Left lung (tissue), 10 donors: ENCODE results near the gene CCDC6. TPM values are rescaled to one million over a fixed set of nuclear protein-coding genes. Genes with fewer than 3 reads are reported as not detected.
A peak's percentile ranks its signal among the peaks of the same experiment; 100 is the strongest.

Experiments used
- ATAC-seq: fragments of 200-7000 bp; cut with Tn5 transposase; one replicate; pipeline ENCODE4 v1.9.1; 2020; ENCODE audit warnings: moderate library complexity
- DNase-seq, 4 donors: peaks; one replicate each; pipeline ENCODE4 v3.0.0-alpha.2; 2013 to 2020
- H3K27ac ChIP-seq, 2 donors: fragments of 200-600 bp; sonication (generic) in 1 of 2; one replicate each; pipeline versions ENCODE4 v1.5.0 to v1.8.0; 2020 to 2021
- H3K27me3 ChIP-seq, 2 donors: fragments of 200-600 bp; sonication (generic) in 1 of 2; one replicate each; pipeline versions ENCODE4 v1.5.0 to v1.8.0; 2020 to 2021
- H3K36me3 ChIP-seq, 2 donors: fragments of 200-600 bp; sonication (generic) in 1 of 2; one replicate each; pipeline versions ENCODE4 v1.5.0 to v1.8.0; 2020 to 2021
- H3K4me1 ChIP-seq, 2 donors: fragments of 200-600 bp; one replicate each; pipeline ENCODE4 v1.8.0; 2021
- H3K4me3 ChIP-seq, 2 donors: fragments of 200-600 bp; sonication (generic) in 1 of 2; one replicate each; pipeline versions ENCODE4 v1.5.0 to v1.8.0; 2020 to 2021; ENCODE audit warnings: mild to moderate bottlenecking in 1 of 2
- H3K9me3 ChIP-seq, 2 donors: fragments of 200-600 bp; sonication (generic) in 1 of 2; one replicate each; pipeline versions ENCODE4 v1.5.0 to v1.8.0; 2020 to 2021
- CTCF ChIP-seq, 2 donors: fragments of 200-600 bp; sonication (generic) in 1 of 2; IDR thresholded peaks; one replicate each; pipeline versions ENCODE4 v1.5.0 to v1.8.0; 2021; ENCODE audit warnings: antibody characterized with exemption in 2 of 2
- intact Hi-C, 2 donors: fragments of 100-400 bp; cut with DNase I; formaldehyde crosslinking; loops; one replicate each; pipeline versions ENCODE4 v1.11.2 to v1.14.2; 2022
- polyA plus RNA-seq, 6 donors: library from polyadenylated mRNA; unstranded; fragments of 120-200 nt; gene quantifications; one replicate each; pipeline ENCODE4 v1.2.1, GENCODE V29; 2013; ENCODE audit not compliant: insufficient read length in 6 of 6
- total RNA-seq, 2 donors: library from RNA; stranded (reverse); fragmentation: NEBNext Ultra II Directional; extraction: Animal tissue kit (Norgen Biotek cat#: 25700); gene quantifications; one replicate each; pipeline ENCODE4 v1.2.1, GENCODE V29; 2021
- donor health status: DM: no; HTN: yes; CAD: no.
- donor health status: DM: no; HTN: no; CAD: no.

The CCDC6 gene
- total and polyA plus RNA-seq, 8 donors: 32.1 to 76.6 (median 44.4) TPM

- intact Hi-C loops: no loop called here
- no peak for DNase-seq
- no peak overlapping the region for H3K4me3 ChIP-seq
Measured at GRCh38 chr10:59832506-59832905, 73.8 kb downstream of the CCDC6 start.

GRCh38 chr10:59831658-59832503 lies 74.5 kb downstream of the CCDC6 start:
- DNase-seq (no peak), ATAC-seq (no peak)
- no peaks in the 10 kb centered on the region for H3K9me3 ChIP-seq
- H3K27me3 ChIP-seq: no peaks in the 10 kb centered on the region
- peaks cover 0 to 18% of the 10 kb centered on the region in 2 donors for H3K36me3 ChIP-seq
- intact Hi-C loops: no loop called here
- no peak overlapping the region for H3K4me3 ChIP-seq
- H3K27ac ChIP-seq: no peak overlapping the region
- TF ChIP-seq CTCF (IDR thresholded peaks at IDR 0.05): no peak
- no peaks in the 10 kb centered on the region for H3K4me1 ChIP-seq

More at GRCh38 chr10:59832506-59832905, 73.8 kb downstream of the CCDC6 start:
- Histone ChIP-seq H3K36me3 (peaks cover 0 to 18% of the 10 kb centered on the region in 2 donors), H3K27ac (no peak overlapping the region), H3K4me1 (no peaks in the 10 kb centered on the region), H3K27me3 (no peaks in the 10 kb centered on the region), H3K9me3 (no peaks in the 10 kb centered on the region)
- ATAC-seq: no peak
- no peak for TF ChIP-seq CTCF (IDR thresholded peaks at IDR 0.05)

DNA sequence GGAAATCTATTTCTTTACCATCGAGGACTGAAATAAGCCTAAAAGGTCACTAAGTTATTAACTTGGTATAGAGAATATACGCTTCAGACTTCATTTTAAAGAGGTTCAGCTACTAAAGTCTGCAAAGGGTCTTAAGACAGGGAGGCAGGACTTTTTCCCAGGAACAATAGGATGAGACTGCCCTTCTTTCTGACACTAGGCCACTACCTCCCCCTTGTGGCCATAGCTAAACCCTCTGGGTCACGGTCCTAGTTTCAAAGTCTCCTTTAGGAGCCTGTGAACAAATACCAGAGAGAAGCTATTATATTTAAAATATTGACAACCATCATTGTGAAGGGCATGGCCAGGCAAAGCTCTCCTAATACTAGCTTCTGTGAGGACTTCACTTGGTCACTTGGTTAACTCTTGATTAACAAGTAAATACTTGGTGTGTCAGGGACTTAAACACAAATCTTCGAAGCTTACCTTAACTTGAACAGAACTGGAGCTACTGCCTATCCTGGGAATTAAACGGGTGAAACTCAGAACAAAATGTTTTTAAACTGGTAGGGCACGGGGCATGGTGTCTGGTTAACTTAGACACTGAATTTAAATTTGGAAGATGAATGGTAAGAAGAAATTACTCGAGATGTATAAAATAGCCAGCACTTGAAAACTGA lies 75.6 kb downstream of the CCDC6 start:
- TF ChIP-seq CTCF (IDR thresholded peaks at IDR 0.05): peak; percentile 64
- Histone ChIP-seq H3K4me1 (no peaks in the 10 kb centered on the region), H3K36me3 (peaks cover 0 to 24% of the 10 kb centered on the region in 2 donors), H3K9me3 (no peaks in the 10 kb centered on the region), H3K4me3 (no peak overlapping the region), H3K27me3 (no peaks in the 10 kb centered on the region), H3K27ac (no peak overlapping the region)
- intact Hi-C loops: no loop called here
- ATAC-seq: peak; percentile 79
- peak in 1 of 4 donors; percentile 50 for DNase-seq

DNA sequence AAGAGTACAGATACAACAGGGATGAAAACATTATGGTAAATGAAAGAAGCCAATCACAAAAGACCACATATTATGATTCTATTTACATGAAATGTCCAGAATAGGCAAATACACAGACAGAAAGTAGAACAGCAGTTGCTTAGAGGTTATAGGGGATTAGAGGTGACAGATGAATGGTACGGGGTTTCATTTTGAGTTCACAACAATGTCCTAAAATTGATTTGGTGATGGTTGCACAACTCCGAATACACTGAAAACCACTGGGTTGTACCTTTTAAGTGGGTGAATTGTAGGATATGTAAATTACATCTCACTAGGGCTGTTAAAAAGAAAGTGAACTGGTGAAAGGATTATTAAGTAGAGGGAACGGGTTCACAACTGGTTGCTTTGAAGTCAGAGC lies 76.8 kb downstream of the CCDC6 start:
- Histone ChIP-seq H3K4me1 (no peaks in the 10 kb centered on the region), H3K27ac (no peak overlapping the region), H3K27me3 (no peaks in the 10 kb centered on the region), H3K4me3 (no peak overlapping the region), H3K36me3 (peaks cover 0 to 24% of the 10 kb centered on the region in 2 donors), H3K9me3 (no peaks in the 10 kb centered on the region)
- TF ChIP-seq CTCF (IDR thresholded peaks at IDR 0.05): no peak
- DNase-seq (no peak), ATAC-seq (no peak)
- intact Hi-C loops: no loop called here

DNA sequence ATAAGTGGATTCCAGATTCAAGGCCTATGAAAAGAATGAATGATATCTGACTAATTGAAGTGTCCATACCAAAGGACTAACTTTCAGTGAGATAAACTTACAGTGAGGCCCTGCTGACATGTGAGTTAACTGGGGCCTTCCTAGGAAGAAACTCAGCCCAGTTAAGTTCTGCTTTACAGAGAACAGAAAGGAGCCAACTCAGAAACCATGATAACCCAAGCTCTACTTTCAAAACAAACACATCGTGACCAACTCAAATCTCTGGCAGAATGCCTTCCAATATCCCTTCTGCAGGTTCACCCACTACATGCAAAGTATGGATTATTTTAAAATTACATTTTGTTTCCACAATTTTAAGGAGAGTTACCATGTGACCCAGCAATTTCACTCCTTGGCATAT lies 77.3 kb downstream of the CCDC6 start:
- TF ChIP-seq CTCF (IDR thresholded peaks at IDR 0.05): no peak
- no peak for DNase-seq
- Histone ChIP-seq H3K36me3 (peaks cover 0 to 24% of the 10 kb centered on the region in 2 donors), H3K9me3 (no peaks in the 10 kb centered on the region), H3K4me3 (no peak overlapping the region), H3K27me3 (no peaks in the 10 kb centered on the region), H3K4me1 (no peaks in the 10 kb centered on the region), H3K27ac (no peak overlapping the region)
- intact Hi-C loops: no loop called here
- no peak for ATAC-seq
